Stimulated activated CD4-positive, alpha-beta T cell treated with anti-CD3 and anti-CD28 coated beads, Interleukin-12 subunit alpha, Interleukin-12 subunit beta, amount 100 ng/mL, for 24 hours (primary cell): Measurements from ENCODE around the gene CRTAC1.

ENCODE experiments used
- DNase-seq, 2 experiments: peaks; one replicate each; pipeline ENCODE4 v3.0.0-alpha.2; 2020; ENCODE audit warnings: low read depth in 2 of 2

Gene CRTAC1

DNA sequence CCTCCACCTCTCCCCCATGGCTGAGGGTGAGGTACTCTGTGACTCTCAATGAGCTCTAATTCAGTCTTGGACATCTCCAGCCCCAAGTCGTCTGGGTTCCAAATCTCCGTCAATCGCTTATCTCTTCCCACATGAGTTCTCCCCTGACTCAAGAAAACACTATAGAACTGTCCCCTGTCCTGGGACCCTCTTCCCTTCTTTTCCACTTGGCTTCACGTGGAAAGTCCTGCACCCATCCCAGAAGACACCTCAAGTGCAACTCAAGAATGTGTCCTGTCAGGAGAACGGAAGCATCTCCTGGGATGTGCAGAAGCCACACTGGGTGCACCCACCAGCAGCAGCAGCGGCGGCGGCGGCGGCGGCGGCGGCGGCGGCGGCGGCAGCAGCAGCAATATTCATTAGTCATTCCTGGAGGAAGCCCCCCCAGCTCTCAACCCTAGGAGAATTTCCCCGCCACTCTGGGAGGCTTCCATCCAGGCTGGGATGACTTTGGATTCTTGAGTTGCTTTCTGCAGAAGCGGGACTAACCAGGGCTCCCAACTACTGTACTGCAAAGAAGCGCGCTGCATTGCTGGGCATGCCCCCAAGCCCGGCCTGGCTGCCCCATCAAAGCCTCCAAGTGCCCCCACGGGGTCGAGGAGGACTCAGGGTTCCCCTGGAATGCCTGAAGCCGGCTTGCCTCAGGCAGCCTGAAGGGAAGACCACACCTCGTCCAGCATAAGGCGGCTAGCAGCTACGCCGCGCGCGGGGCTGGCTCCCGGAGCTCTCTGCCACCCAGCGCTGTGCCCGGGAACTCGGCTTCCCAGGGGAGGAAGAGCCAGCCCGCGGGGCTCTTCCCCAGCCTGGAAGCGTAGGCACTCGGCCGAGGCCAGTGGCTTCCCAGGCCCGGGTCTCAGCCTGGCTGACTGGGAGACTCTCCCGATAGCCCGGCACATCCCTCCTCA lies 1.0 kb downstream of the CRTAC1 start:
- DNase-seq: no peak

- peak; percentile 33 to 53 for DNase-seq
Observed at GRCh38 chr10:98028168-98028770, 2.2 kb downstream of the CRTAC1 start.

DNA sequence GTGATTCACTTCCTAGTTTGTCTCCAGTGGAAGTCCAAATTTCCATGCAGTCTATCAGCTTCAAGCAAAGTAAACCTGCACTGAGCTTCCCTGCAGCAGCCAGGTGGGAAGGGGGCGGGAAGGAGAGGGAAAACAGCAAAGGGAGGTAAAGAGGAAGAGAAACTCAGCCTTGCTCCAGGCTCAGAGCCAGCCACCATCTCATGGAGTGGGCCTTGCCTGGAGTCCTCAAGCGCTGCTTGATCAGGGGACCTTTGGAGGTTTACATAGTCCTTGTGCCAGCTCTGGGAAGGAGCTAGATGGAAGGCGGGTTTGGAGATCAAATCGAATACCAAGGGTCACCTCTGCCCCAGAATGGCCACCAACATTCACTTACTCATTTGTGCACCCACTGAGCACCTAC lies 7.4 kb downstream of the CRTAC1 start:
- DNase-seq: no peak

GRCh38 chr10:98020784-98021183 lies 9.6 kb downstream of the CRTAC1 start:
- no peak for DNase-seq

- DNase-seq: no peak
Observed at GRCh38 chr10:98020254-98020653, 10.2 kb downstream of the CRTAC1 start.

- no peak for DNase-seq
Observed at GRCh38 chr10:98019784-98020183, 10.6 kb downstream of the CRTAC1 start.

GRCh38 chr10:98016772-98017475 lies 13.5 kb downstream of the CRTAC1 start:
- no peak for DNase-seq

- DNase-seq: no peak
Observed at GRCh38 chr10:98013776-98014175, 16.6 kb downstream of the CRTAC1 start.

DNA sequence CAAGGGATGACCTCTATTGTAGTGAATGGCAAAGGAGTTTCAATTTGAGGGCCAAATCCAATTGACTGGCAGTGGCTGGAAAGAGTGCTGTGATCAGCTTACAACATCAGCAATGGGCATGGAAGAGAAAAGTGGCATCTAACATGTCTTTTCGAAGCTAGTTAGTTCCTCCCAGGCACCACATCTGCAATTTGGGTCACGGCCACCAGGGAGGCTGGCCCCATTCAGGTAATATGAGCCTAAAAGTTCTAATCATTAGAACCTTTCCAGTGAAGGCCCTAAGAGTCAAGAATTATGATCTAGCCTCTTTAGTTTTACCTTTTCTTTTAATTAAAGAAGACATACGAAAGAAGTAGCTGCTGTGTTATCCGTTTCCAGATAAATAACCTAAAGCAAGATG lies 17.3 kb downstream of the CRTAC1 start:
- DNase-seq: no peak

GRCh38 chr10:98012644-98013043 lies 17.8 kb downstream of the CRTAC1 start:
- no peak for DNase-seq

GRCh38 chr10:98010939-98011685 lies 19.3 kb downstream of the CRTAC1 start:
- DNase-seq: no peak

DNA sequence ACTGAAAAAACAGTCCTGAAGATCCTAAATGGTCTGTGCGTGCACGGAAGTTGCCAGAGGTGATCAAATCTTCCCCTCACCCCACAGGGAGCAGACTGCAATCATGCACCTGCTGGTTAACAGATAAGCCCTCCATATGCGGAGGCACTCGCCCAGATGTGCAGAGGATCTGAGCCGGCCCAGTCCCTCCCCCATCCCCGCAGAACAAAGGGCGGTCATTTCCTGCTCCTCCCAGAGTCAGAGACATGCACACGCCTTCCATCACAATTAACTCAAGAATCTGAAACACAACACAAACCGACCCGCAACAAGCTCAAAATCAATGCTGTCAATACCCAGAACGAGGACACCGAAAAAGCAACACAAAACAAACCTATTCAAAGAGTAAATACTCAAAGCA lies 24.2 kb downstream of the CRTAC1 start:
- no peak for DNase-seq

GRCh38 chr10:98001736-98002135 lies 28.7 kb downstream of the CRTAC1 start:
- DNase-seq: no peak

DNA sequence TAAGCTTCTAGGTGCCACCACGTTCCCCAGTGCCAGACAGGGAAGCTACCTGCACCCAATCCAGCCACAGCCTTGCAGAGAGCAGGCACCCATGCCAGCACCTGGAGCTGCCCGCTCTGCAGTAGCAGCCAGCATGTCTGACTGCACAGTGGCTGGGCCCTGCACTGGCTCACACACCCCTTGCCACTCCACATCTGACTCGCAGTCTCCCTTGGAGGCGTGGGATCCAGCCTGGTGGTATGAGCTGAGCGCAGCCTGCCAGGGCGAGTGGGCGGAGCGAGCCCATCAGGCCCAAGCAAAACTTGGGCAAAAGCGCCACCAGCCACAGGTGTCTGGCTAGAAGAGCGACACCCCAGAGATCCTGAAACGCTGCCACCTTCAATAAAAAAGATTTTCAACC lies 30.1 kb downstream of the CRTAC1 start:
- DNase-seq: no peak

GRCh38 chr10:97999923-98000248 lies 30.5 kb downstream of the CRTAC1 start:
- DNase-seq: no peak

- no peak for DNase-seq
Observed at GRCh38 chr10:97999066-97999922, 31.1 kb downstream of the CRTAC1 start.

DNA sequence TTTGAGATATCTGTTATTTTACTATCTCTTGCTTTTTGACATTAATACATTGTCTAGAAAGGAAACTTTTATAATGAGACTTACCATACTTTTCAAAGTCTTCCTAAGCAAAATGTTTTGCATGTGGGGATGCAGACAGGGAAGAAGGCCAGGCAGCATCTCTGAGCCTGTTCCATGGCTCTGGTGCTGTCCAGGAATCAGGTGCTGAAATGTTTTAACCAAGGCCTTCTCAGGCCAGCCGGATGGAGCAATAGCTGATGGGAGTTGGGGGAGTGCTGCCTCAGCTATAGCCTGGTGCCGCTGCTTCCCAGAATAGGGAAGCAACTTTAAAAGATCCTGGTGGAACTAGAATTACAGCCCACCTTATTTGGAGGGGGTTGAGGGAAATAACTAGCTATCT lies 38.5 kb downstream of the CRTAC1 start:
- no peak for DNase-seq

DNA sequence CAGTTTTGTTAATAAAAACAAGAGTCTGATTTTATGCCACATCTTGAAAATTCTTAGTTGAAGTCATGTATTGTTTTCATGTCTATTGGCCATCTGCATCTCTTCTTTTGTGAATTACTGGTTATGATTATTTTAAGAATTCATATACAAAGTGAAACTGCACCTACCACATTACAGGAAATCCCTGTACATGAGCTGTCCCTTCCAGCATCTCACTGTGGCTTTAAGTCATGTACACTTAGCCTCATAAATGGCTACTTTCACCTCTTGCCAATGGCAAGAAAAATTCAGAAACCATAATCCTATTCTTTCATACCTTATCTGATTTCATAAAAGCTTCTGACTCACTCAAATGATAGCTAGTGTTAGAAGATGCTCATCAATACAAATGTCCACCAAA lies 48.6 kb downstream of the CRTAC1 start:
- DNase-seq: no peak

- no peak for DNase-seq
Observed at GRCh38 chr10:97977673-97978072, 52.7 kb downstream of the CRTAC1 start.

DNA sequence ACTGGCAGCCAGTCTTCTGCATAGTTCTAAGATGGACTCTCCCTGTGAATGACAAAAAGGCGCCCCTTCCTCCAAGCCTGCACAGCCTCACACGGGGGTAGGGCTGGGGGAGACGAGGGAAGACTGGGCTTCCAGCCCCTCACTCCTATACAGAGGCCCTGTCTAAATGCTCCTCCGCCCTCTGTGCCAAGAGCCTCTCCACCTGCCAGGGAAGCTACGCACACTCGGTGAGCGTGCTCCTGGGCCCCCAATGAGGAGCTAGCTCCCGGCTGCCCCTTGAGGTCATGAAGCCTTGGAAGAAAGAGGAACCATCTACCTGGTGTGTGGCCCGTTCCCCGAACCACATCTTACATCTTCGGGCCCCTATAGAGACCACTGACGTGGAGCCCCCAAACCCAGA lies 54.8 kb downstream of the CRTAC1 start:
- DNase-seq: no peak
